GM10248 (cell line): ENCODE data around the gene RIOK2.

Experiments
- CTCF ChIA-PET: fragments of 300-600 bp; sonication (Branson Sonifier 250); formaldehyde crosslinking; extraction: SDS; loops from one replicate; lab custom pipeline; 2021; ENCODE audit warnings: antibody characterized with exemption; lab: Yijun Ruan, JAX
- POLR2A ChIA-PET: fragments of 350-650 bp; sonication (Branson Sonifier 250); formaldehyde crosslinking; extraction: SDS; loops from one replicate; lab custom pipeline; 2020; ENCODE audit warnings: antibody characterized with exemption; lab: Yijun Ruan, JAX
- DNase-seq: peaks from one replicate; pipeline ENCODE4 v3.0.0; 2012; ENCODE audit errors: extremely low spot score
- CTCF ChIP-seq: IDR thresholded peaks from 2 replicates; pipeline ENCODE4 v1.5.1; 2012; ENCODE audit warnings: mild to moderate bottlenecking, low read depth; ENCODE audit errors: extremely low read depth, missing control alignments, control extremely low read depth

The RIOK2 gene

GRCh38 chr5:97125125-97125683 lies 57.8 kb downstream of the RIOK2 start:
- DNase-seq: no peak
- CTCF ChIA-PET: interaction anchor here (0.7 to 1.0 kb wide), 2 partner anchors 9 to 256 kb away, joined by 3 read pairs; no protein-coding TSS in a partner anchor
- TF ChIP-seq CTCF: no peak
- POLR2A ChIA-PET: no interaction called here

- DNase-seq: no peak
- POLR2A ChIA-PET: no interaction called here
- TF ChIP-seq CTCF: no peak
- CTCF ChIA-PET: interaction anchor here (0.7 to 1.0 kb wide), 2 partner anchors 10 to 255 kb away, joined by 3 read pairs; no protein-coding TSS in a partner anchor
Observed at GRCh38 chr5:97124335-97124734, 58.7 kb downstream of the RIOK2 start.

GRCh38 chr5:97121848-97122247 lies 61.2 kb downstream of the RIOK2 start:
- CTCF ChIA-PET: interaction anchor here (1.9 kb wide), 1 partner anchor 18 kb away, joined by 6 read pairs; no protein-coding TSS in a partner anchor

GRCh38 chr5:97120195-97120594 lies 62.9 kb downstream of the RIOK2 start:
- DNase-seq: no peak
- TF ChIP-seq CTCF: no peak
- ChIA-PET CTCF (no interaction called here), POLR2A (no interaction called here)

More at GRCh38 chr5:97121848-97122247, 61.2 kb downstream of the RIOK2 start:
- DNase-seq: no peak
- POLR2A ChIA-PET: no interaction called here
- TF ChIP-seq CTCF: no peak

- ChIA-PET POLR2A (no interaction called here), CTCF (no interaction called here)
Observed at GRCh38 chr5:97119007-97119390, 64.0 kb downstream of the RIOK2 start.

More at GRCh38 chr5:97119007-97119390, 64.0 kb downstream of the RIOK2 start:
- TF ChIP-seq CTCF: no peak
- DNase-seq: no peak
